ENCODE measurements around the gene TNFAIP8L1. TPM values are rescaled to one million over a fixed set of nuclear protein-coding genes. Genes with fewer than 3 reads are reported as not detected.
A peak's percentile ranks its signal among the peaks of the same experiment; 100 is the strongest.

The TNFAIP8L1 gene
- total and polyA plus RNA-seq, 12 donors = 2.5 to 13.4 (median 6.1) TPM

GRCh38 chr19:4650159-4650558 lies 10.8 kb downstream of the TNFAIP8L1 start:
- H3K27ac ChIP-seq = peak overlapping the region in 7 of 10 donors; percentile 19 to 81 (median 71)
- no peak for TF ChIP-seq CTCF (IDR thresholded peaks at IDR 0.05)
- 71 to 74% methylated on average over 2 of the region's 2 CpGs for WGBS, 2 donors
- H3K9me3 ChIP-seq = no peaks in the 10 kb centered on the region
- no peak overlapping the region for H3K4me3 ChIP-seq
- H3K36me3 ChIP-seq = peaks cover 0 to 39% (median 4%) of the 10 kb centered on the region in 9 donors
- no peak for DNase-seq
- no peaks in the 10 kb centered on the region for H3K27me3 ChIP-seq
- no peak for ATAC-seq
- peaks cover 8 to 64% (median 28%) of the 10 kb centered on the region in 9 donors for H3K4me1 ChIP-seq
- intact Hi-C loops (cut with DNase I) = no loop called here

- 96% methylated on average over 44 of the region's 44 CpGs for WGBS, 2 donors
- H3K36me3 ChIP-seq = peaks cover 0 to 59% (median 4%) of the 10 kb centered on the region in 9 donors
Observed at GRCh38 chr19:4652075-4652474, 12.8 kb downstream of the TNFAIP8L1 start.

GRCh38 chr19:4653793-4654436 lies 14.6 kb downstream of the TNFAIP8L1 start:
- no peak for DNase-seq
- Histone ChIP-seq H3K4me3 (no peak overlapping the region), H3K36me3 (peaks cover 0 to 77% (median 18%) of the 10 kb centered on the region in 9 donors), H3K4me1 (peaks cover 4 to 31% (median 16%) of the 10 kb centered on the region in 9 donors), H3K27ac (no peak overlapping the region), H3K9me3 (peaks cover 0 to 14% (median 7%) of the 10 kb centered on the region in 11 donors), H3K27me3 (no peaks in the 10 kb centered on the region)
- intact Hi-C loops (cut with DNase I) = no loop called here
- TF ChIP-seq CTCF (IDR thresholded peaks at IDR 0.05) = no peak
- no peak for ATAC-seq
- 84 to 87% methylated on average over 13 of the region's 13 CpGs for WGBS, 2 donors

More at GRCh38 chr19:4652075-4652474, 12.8 kb downstream of the TNFAIP8L1 start:
- no peak overlapping the region for H3K27ac ChIP-seq
- peaks cover 8 to 49% (median 28%) of the 10 kb centered on the region in 9 donors for H3K4me1 ChIP-seq
- DNase-seq (no peak), ATAC-seq (no peak)
- no peak for TF ChIP-seq CTCF (IDR thresholded peaks at IDR 0.05)
- intact Hi-C loops (cut with DNase I) = no loop called here
- H3K27me3 ChIP-seq = no peaks in the 10 kb centered on the region
- H3K9me3 ChIP-seq = no peaks in the 10 kb centered on the region
- no peak overlapping the region for H3K4me3 ChIP-seq

- H3K4me3 ChIP-seq = no peak overlapping the region
- H3K4me1 ChIP-seq = peaks cover under 1 to 23% (median 8%) of the 10 kb centered on the region in 9 donors
- H3K27ac ChIP-seq = peak overlapping the region in 3 of 10 donors; percentile 39 to 48 (median 40)
- DNase-seq (no peak), ATAC-seq (peak in 5 of 8 donors; percentile 14 to 37 (median 21))
- peaks cover 0 to 16% (median 7%) of the 10 kb centered on the region in 11 donors for H3K9me3 ChIP-seq
- H3K36me3 ChIP-seq = peaks cover 3 to 81% (median 26%) of the 10 kb centered on the region in 9 donors
- WGBS, 2 donors = 80 to 86% methylated on average over 27 of the region's 27 CpGs
- intact Hi-C loops (cut with DNase I) = no loop called here
- TF ChIP-seq CTCF (IDR thresholded peaks at IDR 0.05) = peak in 1 of 9 donors; percentile 14
- no peaks in the 10 kb centered on the region for H3K27me3 ChIP-seq
Observed at GRCh38 chr19:4654437-4655361, 15.4 kb downstream of the TNFAIP8L1 start.

Data from heart right ventricle (tissue), 16 donors.